ENCODE measurements around the gene PIGH. TPM values are rescaled to one million over a fixed set of nuclear protein-coding genes. Genes with fewer than 3 reads are reported as not detected.

Gene PIGH
- total RNA-seq, 1 experiment from 2014 or later = 9.4 TPM

- no peaks in the 10 kb centered on the region for H3K9me3 ChIP-seq (ENCODE audit: control insufficient read depth, low read depth, low read length)
- no peak overlapping the region for H2AK5ac ChIP-seq (ENCODE audit: insufficient read length, low read length)
- no peak overlapping the region for H3K27ac Mint-ChIP-seq
- no peak overlapping the region for H3K18ac ChIP-seq (ENCODE audit: insufficient read length, low read depth, low read length)
- WGBS (ENCODE audit: extremely low coverage, insufficient read length, low lambda C conversion rate) = no CpG with 5 or more reads among the region's 7 CpGs
- no peaks in the 10 kb centered on the region for H3K4me1 ChIP-seq (ENCODE audit: insufficient read depth, low read length)
- no peak overlapping the region for H3K4me2 ChIP-seq (ENCODE audit: insufficient read depth, insufficient read length, low read length)
- no peak overlapping the region for H2BK120ac ChIP-seq (ENCODE audit: low read depth, low read length, poor library complexity, severe bottlenecking)
- H3K23me2 ChIP-seq (ENCODE audit: insufficient read length, low read depth, low read length, poor library complexity, severe bottlenecking) = no peaks in the 10 kb centered on the region
- H3K79me2 ChIP-seq (ENCODE audit: insufficient read depth, low read length) = no peaks in the 10 kb centered on the region
- H2AFZ ChIP-seq (ENCODE audit: low read length) = no peak overlapping the region
- no peak for DNase-seq
- H4K8ac ChIP-seq (replicated peaks; ENCODE audit: insufficient read length, low read depth, low read length) = no peak overlapping the region
- H2BK5ac ChIP-seq (ENCODE audit: insufficient read length, low read length) = no peak overlapping the region
- H3K4ac ChIP-seq (ENCODE audit: low read depth, low read length) = no peak overlapping the region
- H4K5ac ChIP-seq (ENCODE audit: insufficient read length, low read depth, low read length) = no peak overlapping the region
- H2BK20ac ChIP-seq (ENCODE audit: low read depth, low read length, poor library complexity, severe bottlenecking) = no peak overlapping the region
- no peak overlapping the region for H3K23ac ChIP-seq (ENCODE audit: insufficient read length, low read depth, low read length)
- H2BK15ac ChIP-seq (ENCODE audit: low read depth, low read length) = no peak overlapping the region
- no peaks in the 10 kb centered on the region for H3K9me3 Mint-ChIP-seq
- no peaks in the 10 kb centered on the region for H3K79me1 ChIP-seq (ENCODE audit: insufficient read depth, low read depth, low read length, poor library complexity, severe bottlenecking)
- H3K14ac ChIP-seq (ENCODE audit: insufficient read depth, low read length) = no peak overlapping the region
- no peak overlapping the region for H3T11ph ChIP-seq (ENCODE audit: low read length)
- no peak for TF ChIP-seq CTCF (conservative IDR thresholded peaks at IDR 0.05)
- no peaks in the 10 kb centered on the region for H3K27me3 ChIP-seq (ENCODE audit: insufficient read depth, low read length)
- no peak overlapping the region for H3K27ac ChIP-seq (ENCODE audit: insufficient read length, low read depth, low read length)
- no peaks in the 10 kb centered on the region for H4K20me1 ChIP-seq (ENCODE audit: control insufficient read depth, insufficient read depth, insufficient read length)
- H3K56ac ChIP-seq (ENCODE audit: insufficient read length, low read depth, low read length) = no peak overlapping the region
- no peak overlapping the region for H4K91ac ChIP-seq (ENCODE audit: insufficient read length, low read depth, low read length)
- H3K36me3 Mint-ChIP-seq (ENCODE audit: insufficient read depth in 1 of 3, low read depth in 3 of 3) = peaks cover 5 to 50% (median 31%) of the 10 kb centered on the region in 3 experiments; a peak in 6 of 7 replicates
- no peak overlapping the region for H2BK12ac ChIP-seq (ENCODE audit: insufficient read length, low read depth, low read length)
- no peak overlapping the region for H3K9ac ChIP-seq (ENCODE audit: extremely low read depth, insufficient read length, low read length)
- H3K4me1 Mint-ChIP-seq = peaks cover 2 to 3% of the 10 kb centered on the region in 2 experiments; a peak in 3 of 4 replicates
- H3K27me3 Mint-ChIP-seq (ENCODE audit: low read depth) = no peaks in the 10 kb centered on the region
- H3K4me3 Mint-ChIP-seq = no peak overlapping the region
Measured at GRCh38 chr14:67574806-67575205, 25.3 kb downstream of the PIGH start.
